K562 treated with DMSO at 1 percent for 48 hours (cell line): ENCODE results near the gene SRRD. TPM values are rescaled to one million over a fixed set of nuclear protein-coding genes. Genes with fewer than 3 reads are reported as not detected.

Experiments
- total RNA-seq: library from RNA; unstranded; fragments of 300-600 nt; gene quantifications from 2 replicates; pipeline ENCODE4 v1.2.3, GENCODE V29; 2022; ENCODE audit warnings: low replicate concordance; ENCODE audit errors: extremely low read depth

Gene SRRD, protein sequence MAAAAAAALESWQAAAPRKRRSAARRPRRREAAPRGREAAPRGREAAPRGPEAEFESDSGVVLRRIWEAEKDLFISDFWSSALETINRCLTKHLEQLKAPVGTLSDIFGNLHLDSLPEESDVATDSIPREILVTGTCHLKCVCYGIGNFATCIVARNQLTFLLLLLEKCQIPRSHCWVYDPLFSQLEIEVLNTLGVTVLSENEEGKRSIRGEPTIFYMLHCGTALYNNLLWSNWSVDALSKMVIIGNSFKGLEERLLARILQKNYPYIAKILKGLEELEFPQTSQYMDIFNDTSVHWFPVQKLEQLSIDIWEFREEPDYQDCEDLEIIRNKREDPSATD
- not detected in 2 replicates for total RNA-seq

DNA sequence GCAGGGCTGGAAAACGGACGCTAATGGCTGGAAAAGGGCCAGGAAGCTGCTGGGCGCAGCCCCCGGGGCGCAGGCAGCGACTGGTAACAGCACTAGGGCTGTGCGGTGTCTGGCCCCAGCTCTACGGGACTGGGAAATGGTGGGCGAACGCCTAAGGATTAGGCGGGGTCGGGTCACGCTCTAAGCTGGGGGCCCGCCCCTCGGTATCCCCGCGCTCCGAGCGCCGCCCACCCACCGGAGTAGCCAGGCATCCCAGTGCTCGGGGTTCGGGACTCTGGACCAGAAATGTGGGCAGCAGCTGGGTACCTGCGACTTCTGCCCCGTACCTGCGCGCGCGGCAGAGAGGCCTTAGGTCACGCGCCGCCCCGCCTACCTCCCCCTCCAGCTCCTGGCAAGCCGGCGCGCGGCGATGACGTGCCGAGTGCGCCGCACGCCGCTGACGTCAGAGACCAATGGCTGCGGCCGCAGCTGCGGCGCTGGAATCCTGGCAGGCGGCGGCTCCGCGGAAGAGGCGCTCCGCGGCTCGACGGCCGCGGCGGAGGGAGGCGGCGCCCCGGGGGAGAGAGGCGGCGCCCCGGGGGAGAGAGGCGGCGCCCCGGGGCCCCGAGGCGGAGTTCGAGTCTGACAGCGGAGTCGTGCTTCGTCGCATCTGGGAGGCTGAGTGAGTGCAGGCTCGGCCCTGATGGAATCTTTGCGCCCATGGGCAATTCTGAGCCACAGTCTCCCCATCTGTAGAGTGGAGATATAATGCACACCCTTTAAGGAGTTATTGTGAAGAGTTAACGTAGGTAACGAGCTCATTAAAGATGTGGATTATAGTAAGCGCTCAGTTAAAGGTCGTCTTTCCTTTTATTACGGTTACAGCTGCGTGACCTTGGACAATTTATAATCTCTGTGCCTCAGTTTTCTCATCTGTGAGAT lies at the start of gene SRRD, which contains the start of gene HPS4:
TSS of gene SRRD (plus strand) at position 439 of the 921 bp plus-strand sequence. CDS start at position 453, 14 bp downstream.
TSS of gene HPS4 (minus strand) at position 345 of the 921 bp plus-strand sequence. CDS start 2,021 bp downstream, outside the sequence.

DNA sequence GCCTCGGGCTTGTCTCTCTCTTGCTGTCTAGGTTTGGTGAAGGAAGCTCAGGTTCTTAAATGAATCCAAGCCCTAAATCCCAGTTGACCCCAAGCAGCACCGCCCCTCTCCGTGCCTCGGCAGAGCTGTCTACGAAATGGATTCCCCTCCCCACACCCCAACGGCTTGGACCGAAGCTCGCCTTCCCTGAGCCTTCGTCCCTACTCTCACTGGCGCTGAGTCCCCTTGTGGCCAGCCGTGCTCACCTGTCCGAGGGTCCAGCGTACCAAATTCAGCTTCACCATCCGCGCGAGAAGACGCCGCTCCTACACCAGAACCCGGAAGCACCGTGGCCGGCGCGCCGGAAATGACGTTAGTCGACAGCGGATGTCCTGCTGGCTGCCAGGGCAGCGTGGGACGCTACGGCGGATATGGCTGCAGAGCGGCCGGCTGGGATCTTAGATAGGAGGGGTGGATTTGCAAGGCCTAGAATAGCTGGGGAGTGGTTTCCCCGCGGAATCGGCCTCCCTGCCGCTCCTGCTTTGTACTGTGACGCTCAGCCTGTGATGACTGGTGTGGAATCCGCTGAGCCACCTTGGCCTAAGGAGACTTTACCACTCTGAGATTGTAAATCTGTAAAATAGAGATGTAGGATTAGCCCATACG lies 28.6 kb downstream of the SRRD start, which contains the start of gene TFIP11:
TSS of gene TFIP11 (minus strand) at position 325 of the 645 bp plus-strand sequence. CDS start 2,201 bp downstream, outside the sequence.

Other genes with a start within 250 kb of the SRRD start
- gene ASPHD2, start 54.6 kb upstream of the SRRD start, total RNA-seq = not detected in 2 replicates
- not detected in 2 replicates for gene HPS4, start 94 bp upstream of the SRRD start, total RNA-seq
- gene TFIP11, start 28.6 kb downstream of the SRRD start, total RNA-seq = not detected in 2 replicates
- not detected in 2 replicates for gene TPST2, start 106.3 kb downstream of the SRRD start, total RNA-seq
- not detected in 2 replicates for gene CRYBB1, start 134.2 kb downstream of the SRRD start, total RNA-seq
- not detected in 2 replicates for gene CRYBA4, start 138.1 kb downstream of the SRRD start, total RNA-seq
- gene MIAT, start 173.7 kb downstream of the SRRD start, total RNA-seq = not detected in 2 replicates